ENCODE results near the gene UNC13B.

UNC13B gene

GRCh38 chr9:35318741-35319140, 156.9 kb downstream of the UNC13B start:
- no peak for DNase-seq (ENCODE audit: extremely low read depth in 1 of 2, low read depth in 1 of 2)

DNA sequence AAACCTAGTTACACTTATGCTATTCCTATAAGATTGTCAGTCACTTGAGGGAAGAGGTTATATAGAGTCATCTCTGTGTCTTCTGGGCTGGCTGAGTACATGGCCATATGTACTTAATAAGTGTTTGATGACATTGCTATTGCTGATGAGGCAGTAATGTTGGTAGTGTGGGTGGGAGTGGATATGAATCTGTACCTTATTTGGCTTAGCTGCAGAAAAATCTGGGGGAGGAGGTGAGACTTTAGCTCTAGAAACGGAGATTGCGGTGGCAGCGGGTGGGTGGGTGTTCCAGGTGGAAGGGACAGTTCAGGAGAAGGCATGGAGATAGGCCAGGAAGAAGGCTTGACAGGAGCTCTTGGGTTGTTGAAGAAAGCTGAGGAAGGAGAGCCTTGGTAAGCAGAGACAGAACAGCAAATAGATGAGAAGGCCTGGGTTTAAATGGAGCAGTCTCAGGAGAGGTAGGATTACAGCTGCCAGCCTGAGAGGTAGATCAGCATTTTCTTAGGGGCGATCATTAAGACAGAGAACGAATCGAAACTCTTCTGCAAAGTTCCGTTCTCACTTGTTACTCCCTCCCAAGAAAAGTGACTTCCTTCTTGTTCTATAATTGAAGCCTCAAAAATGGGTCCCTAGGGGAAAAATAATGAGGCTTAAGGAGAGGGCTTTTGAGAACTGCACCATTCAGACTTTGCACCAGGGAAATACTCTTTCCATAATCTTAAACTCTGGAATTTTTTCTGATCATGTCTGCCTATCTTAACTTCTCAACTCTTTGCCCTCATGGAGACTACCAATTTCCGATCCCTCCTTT, 160.5 kb downstream of the UNC13B start:
- no peak for DNase-seq (ENCODE audit: extremely low read depth in 1 of 2, low read depth in 1 of 2)

DNA sequence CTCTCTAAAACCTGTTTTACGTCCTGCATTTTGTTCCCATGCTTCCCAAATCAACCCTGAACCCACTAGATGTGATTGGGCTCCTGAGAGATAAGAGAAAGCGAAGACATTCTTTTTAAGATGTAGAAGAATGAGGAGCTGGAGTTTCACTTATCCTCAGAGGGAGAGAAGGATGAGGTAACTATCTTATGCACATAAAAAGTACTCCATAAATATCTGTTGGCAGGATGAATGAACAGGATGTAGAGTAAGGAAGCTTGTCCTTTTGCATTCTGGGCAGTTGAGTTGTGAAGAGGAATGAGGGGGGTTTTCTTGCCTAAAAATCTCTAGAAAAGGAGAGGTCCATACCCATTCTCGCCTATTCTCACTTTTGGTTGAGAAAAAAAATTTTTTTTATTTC, 163.2 kb downstream of the UNC13B start:
- no peak for DNase-seq (ENCODE audit: extremely low read depth in 1 of 2, low read depth in 1 of 2)

DNA sequence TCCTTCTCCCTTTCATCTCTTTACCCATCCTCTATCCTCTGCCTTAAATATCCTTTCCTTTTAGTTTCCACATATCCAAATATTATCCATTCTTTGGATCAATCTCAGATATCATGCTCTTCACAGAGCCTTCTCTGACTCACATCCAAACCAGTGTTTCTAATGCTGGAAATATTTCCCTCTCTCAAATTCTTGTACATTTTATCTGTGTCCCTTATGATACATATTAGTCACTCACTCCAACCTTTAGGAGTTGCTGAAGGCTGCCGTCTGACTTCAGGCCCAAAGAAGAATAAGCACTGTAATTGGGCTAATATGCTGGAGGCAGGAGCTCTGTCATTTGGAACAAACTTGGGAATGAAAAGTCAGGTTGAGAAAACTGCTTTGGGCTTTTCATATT, 171.7 kb downstream of the UNC13B start:
- DNase-seq (ENCODE audit: extremely low read depth in 1 of 2, low read depth in 1 of 2): no peak

DNA sequence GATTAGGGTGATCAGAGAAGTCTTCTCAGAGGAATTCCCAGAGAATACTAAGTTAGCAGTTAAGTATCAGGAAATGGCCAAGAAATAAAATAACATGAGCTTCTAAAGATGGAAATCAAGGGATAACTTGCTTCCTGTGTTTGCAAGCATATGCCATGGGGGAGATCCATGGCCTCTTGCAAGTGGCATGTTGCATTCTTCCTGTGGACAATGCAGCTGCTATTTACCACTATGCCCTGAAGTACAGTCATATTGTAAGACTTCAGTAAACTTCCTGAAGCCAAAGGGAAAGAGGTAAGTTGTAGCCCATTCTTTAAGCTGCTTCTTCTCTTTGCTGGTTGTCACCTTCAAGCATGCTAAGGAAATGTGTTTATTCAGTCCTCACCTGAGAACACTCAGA, 173.4 kb downstream of the UNC13B start:
- no peak for DNase-seq (ENCODE audit: extremely low read depth in 1 of 2, low read depth in 1 of 2)

DNA sequence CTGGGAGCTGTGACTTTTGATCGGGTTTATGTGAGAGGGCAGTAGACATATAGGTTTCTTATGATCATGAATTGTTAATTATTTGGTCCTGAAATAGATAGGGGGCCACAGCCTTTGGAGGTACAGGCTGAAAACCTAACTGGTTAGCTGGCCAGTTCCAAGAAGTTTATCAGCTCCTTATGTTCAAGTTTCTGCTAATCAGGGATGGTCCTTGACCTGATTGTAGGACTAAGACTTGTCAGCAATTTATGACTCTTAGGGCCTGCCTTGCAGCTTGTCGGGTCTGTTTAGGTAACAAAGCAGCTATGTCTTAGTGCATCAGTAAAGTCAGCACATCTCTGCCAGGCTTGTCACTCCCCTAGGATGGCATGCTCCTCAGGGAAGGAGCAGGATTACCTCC, 176.3 kb downstream of the UNC13B start:
- DNase-seq (ENCODE audit: extremely low read depth in 1 of 2, low read depth in 1 of 2): no peak

DNA sequence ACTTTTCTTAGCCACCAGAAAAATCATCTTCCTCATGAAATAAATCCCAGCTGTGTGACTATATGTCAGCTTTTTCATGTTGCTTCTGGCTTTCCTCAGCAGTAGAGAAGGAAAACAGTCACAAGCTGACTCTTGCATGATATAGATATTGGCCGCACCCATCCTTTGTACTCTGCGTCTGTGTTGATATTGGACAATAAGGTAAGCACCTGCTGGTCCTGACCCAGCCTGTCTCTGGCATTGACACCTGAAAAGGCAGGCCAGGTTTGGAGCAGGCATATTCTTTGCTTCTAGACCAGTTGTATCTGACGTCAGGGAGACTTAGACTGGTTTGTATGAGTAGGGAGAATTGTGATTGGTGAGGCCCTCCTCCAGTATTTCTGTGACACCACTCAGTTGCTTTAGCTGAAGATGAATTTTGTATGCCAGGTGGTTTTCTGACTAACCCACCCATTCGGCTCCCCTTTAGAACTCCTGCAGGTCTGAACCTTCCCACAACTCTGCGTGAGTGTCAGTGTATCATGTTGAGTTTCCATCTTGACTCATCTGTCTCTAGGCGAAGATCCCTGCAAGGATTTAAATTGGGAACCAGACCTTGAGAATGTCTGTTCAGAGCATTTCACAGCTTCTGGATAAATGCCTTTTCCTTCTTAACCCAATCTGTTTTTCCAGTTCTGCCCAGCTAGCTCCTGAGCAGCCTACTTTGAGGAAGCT, 176.9 kb downstream of the UNC13B start:
- DNase-seq (ENCODE audit: extremely low read depth in 1 of 2, low read depth in 1 of 2): no peak

GRCh38 chr9:35340046-35340445, 178.2 kb downstream of the UNC13B start:
- no peak for DNase-seq (ENCODE audit: extremely low read depth in 1 of 2, low read depth in 1 of 2)

GRCh38 chr9:35341021-35341420, 179.2 kb downstream of the UNC13B start:
- no peak for DNase-seq (ENCODE audit: extremely low read depth in 1 of 2, low read depth in 1 of 2)

GRCh38 chr9:35341585-35341984, 179.8 kb downstream of the UNC13B start:
- DNase-seq (ENCODE audit: extremely low read depth in 1 of 2, low read depth in 1 of 2): no peak

- DNase-seq (ENCODE audit: extremely low read depth in 1 of 2, low read depth in 1 of 2): no peak
Observed at GRCh38 chr9:35342221-35342958, 180.6 kb downstream of the UNC13B start.

GRCh38 chr9:35348109-35348508, 186.3 kb downstream of the UNC13B start:
- DNase-seq (ENCODE audit: extremely low read depth in 1 of 2, low read depth in 1 of 2): no peak

DNA sequence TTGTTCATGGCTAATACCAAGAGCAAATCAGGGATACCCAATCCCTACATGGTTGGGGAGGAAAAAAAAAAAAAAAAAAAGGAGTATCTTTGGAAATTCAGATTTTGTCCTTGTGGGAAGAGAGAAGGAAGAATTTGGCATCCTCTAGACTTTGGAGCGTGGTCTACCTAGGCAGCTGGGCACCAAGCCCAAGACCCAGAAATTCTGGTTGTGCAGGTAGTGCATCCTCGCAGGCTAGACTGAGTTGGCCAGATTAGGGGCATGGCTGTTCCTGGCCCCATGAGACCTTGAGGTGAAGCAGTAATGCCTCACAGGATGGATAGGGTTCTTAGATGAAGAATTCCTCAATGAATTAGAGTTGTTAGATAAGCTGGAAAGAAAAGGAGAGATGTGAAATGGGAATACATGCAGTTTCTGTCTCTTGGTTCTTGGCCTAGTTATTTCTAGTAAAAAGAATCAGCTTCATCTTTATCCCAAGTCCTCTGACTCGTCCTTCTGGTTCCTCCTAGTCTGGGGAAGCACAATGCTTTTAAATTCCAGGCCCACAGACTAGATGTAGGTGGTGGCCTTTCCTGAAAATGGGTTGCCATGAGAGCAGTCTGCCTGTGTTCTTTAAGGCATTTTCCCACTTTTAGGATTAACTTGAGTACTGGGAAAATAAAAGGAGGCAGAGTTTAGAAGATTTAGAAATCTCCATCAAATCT, 187.6 kb downstream of the UNC13B start:
- DNase-seq (ENCODE audit: extremely low read depth in 1 of 2, low read depth in 1 of 2): no peak

GRCh38 chr9:35350212-35350611, 188.4 kb downstream of the UNC13B start:
- DNase-seq (ENCODE audit: extremely low read depth in 1 of 2, low read depth in 1 of 2): no peak

DNA sequence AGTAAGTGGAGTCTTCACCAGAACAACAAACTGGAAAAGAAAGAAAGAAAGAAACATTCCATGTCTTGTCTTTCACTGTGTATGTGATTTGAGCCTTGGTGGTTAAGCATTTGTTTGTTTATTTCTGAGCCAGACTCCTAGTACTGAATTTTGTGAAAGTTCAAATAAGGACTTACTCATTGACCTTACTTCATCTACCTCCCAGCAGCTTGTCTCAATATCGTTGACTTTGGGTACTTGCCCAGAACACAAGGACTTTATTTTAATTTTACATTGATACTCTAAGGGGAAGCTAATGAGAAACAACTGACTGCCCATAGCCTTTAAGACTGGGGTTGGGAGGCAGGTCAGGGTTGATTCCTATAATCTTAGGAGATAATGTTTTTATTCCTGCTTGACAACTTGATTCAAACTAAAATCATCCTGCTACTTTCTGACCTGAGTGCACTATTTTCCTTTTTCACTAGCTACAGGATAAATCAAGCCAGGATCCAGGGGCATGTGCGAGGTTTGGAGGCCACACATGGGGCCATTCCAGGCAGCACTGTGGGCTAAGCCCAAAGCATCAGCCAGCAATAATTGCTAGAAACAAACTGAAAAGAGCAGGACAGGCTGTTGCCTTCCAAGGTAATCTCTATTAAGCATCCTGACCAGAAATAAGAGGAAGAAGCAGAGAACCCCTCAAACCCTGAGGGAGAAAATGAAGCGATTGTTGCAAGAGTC, 189.2 kb downstream of the UNC13B start:
- no peak for DNase-seq (ENCODE audit: extremely low read depth in 1 of 2, low read depth in 1 of 2)

GRCh38 chr9:35353731-35354365, 192.0 kb downstream of the UNC13B start:
- DNase-seq (ENCODE audit: extremely low read depth in 1 of 2, low read depth in 1 of 2): no peak

DNA sequence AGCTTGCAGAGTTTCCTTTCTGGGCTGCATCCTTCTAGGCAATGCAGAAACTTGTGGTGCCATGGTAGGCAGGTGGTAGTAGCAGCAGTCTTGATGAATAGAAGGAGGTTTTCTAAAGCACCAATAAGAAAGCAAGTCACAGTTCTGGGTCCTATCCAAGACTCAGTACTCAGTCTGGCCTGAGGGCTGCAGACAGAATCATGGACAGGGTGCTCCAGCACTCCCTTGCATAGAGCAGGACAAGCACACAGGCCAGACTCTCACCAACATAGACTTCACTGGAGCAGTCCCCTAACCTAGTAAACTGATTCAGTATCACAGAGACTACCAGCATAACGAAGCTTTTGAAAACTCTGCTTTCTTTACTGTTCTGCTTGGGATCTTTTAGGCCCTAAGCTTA, 194.1 kb downstream of the UNC13B start:
- no peak for DNase-seq (ENCODE audit: extremely low read depth in 1 of 2, low read depth in 1 of 2)

GRCh38 chr9:35357116-35357515, 195.3 kb downstream of the UNC13B start:
- DNase-seq (ENCODE audit: extremely low read depth in 1 of 2, low read depth in 1 of 2): no peak

DNA sequence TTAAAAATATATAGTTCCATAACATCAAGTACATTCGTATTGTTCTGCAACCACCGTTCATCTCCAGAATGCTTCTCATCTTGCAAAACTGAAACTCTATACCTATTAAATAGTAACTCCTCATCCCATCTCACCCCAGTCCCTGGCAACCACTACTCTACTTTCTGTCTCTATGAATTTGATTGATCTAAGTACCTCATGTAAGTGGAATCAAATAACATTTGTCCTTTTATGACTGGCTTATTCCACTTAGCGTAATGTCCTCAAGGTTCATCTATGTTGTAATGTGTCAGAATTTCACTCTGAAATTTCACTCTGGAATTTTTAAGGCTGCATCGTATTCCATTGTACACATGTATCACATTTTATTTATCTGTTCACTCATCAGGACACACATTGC, 196.0 kb downstream of the UNC13B start:
- DNase-seq (ENCODE audit: extremely low read depth in 1 of 2, low read depth in 1 of 2): no peak
